Loucy (cell line): Measurements from ENCODE around the gene SERPING1.

ENCODE experiments used
- H2AFZ ChIP-seq: fragments of 200-600 bp; sonication (generic); 2 replicates; pipeline ENCODE4 v1.6.0; 2016; ENCODE audit warnings: antibody characterized with exemption, mild to moderate bottlenecking, low read length, moderate library complexity
- H3F3A ChIP-seq: fragments of 200-600 bp; 2 replicates; pipeline ENCODE4 v1.6.0; 2016; ENCODE audit warnings: antibody characterized with exemption, low read depth, mild to moderate bottlenecking
- H3K27me3 ChIP-seq: fragments of 200-600 bp; sonication (generic); 2 replicates; pipeline ENCODE4 v1.6.1; 2014; ENCODE audit warnings: low read length, mild to moderate bottlenecking; ENCODE audit not compliant: insufficient read depth, poor library complexity, severe bottlenecking
- H3K36me3 ChIP-seq: fragments of 200-600 bp; sonication (generic); 2 replicates; pipeline ENCODE4 v1.6.1; 2016; ENCODE audit warnings: low read length; ENCODE audit not compliant: insufficient read depth
- H3K4me1 ChIP-seq: fragments of 200-600 bp; sonication (generic); 2 replicates; pipeline ENCODE4 v1.5.1; 2014; ENCODE audit warnings: low read length, mild to moderate bottlenecking; ENCODE audit not compliant: insufficient read depth, poor library complexity, severe bottlenecking
- H3K4me2 ChIP-seq: fragments of 200-600 bp; sonication (generic); 2 replicates; pipeline ENCODE4 v1.6.0; 2014; ENCODE audit warnings: antibody characterized with exemption, low read length, low read depth, mild to moderate bottlenecking; ENCODE audit not compliant: poor library complexity, severe bottlenecking
- H3K4me3 ChIP-seq: fragments of 200-600 bp; sonication (generic); 2 replicates; pipeline ENCODE4 v1.5.1; 2014; ENCODE audit warnings: low read length, mild to moderate bottlenecking, mixed read lengths; ENCODE audit not compliant: poor library complexity, severe bottlenecking
- H3K79me2 ChIP-seq: fragments of 200-600 bp; sonication (generic); 2 replicates; pipeline ENCODE4 v1.6.1; 2014; ENCODE audit warnings: low read length; ENCODE audit not compliant: insufficient read depth
- H3K9ac ChIP-seq: fragments of 200-600 bp; sonication (generic); 2 replicates; pipeline ENCODE4 v1.6.0; 2014; ENCODE audit warnings: mild to moderate bottlenecking, low read depth, low read length, moderate library complexity; ENCODE audit not compliant: poor library complexity, severe bottlenecking
- H3K9me2 ChIP-seq: fragments of 200-600 bp; sonication (generic); replicated peaks from 2 replicates; pipeline ENCODE4 v1.6.1; 2016; ENCODE audit warnings: low read depth, low read length, mixed read lengths
- H3K9me3 ChIP-seq: fragments of 200-600 bp; sonication (generic); 2 replicates; pipeline ENCODE4 v1.6.1; 2014; ENCODE audit warnings: mild to moderate bottlenecking, antibody characterized with exemption, low read length, low read depth; ENCODE audit not compliant: insufficient read depth
- H4K20me1 ChIP-seq: fragments of 200-600 bp; sonication (generic); 2 replicates; pipeline ENCODE4 v1.6.0; 2014; ENCODE audit warnings: antibody characterized with exemption, low read length, mild to moderate bottlenecking; ENCODE audit not compliant: insufficient read depth, poor library complexity, severe bottlenecking
- EZH2phosphoT487 ChIP-seq: fragments of 200-600 bp; IDR thresholded peaks from 2 replicates; pipeline ENCODE4 v1.6.1; 2018; ENCODE audit warnings: antibody characterized with exemption, mild to moderate bottlenecking, moderate library complexity, borderline replicate concordance
- TF ChIP-seq, protein P1 (sequence below): fragments of 200-600 bp; sonication (generic); conservative IDR thresholded peaks from 2 replicates; pipeline ENCODE4 v1.5.1; 2014; ENCODE audit warnings: mild to moderate bottlenecking, antibody characterized with exemption, low read length

SERPING1 gene

DNA sequence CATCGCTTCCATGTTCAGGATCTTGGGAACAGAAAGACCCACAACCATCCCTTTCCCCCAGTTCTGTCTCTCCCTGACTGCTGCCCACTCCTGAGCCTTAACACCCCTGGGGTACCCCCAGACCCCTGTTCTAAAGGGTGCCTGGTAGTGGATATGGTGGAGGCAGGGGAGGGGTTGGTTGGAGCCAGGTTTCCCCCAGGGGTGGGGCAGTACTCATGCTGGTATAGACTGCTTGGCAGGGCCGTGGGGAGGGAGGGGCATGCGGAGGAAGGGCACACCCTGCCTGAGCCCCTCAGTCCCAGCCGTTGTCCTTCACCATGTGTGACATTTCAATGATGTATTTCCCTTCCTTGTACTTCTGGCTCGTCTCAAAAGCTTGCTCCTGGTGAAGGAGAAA lies 48.2 kb downstream of the SERPING1 start:
- Histone ChIP-seq H4K20me1 (no peaks in the 10 kb centered on the region), H3K27me3 (no peaks in the 10 kb centered on the region), H3K79me2 (peaks cover 13% of the 10 kb centered on the region), H3K4me2 (no peak overlapping the region), H3F3A (no peaks in the 10 kb centered on the region), H2AFZ (no peak overlapping the region), H3K4me1 (peaks cover 67% of the 10 kb centered on the region), H3K9me3 (no peaks in the 10 kb centered on the region), H3K9me2 (no peaks in the 10 kb centered on the region), H3K9ac (no peak overlapping the region), H3K4me3 (no peak overlapping the region), H3K36me3 (no peaks in the 10 kb centered on the region)
- TF ChIP-seq, protein P1, sequence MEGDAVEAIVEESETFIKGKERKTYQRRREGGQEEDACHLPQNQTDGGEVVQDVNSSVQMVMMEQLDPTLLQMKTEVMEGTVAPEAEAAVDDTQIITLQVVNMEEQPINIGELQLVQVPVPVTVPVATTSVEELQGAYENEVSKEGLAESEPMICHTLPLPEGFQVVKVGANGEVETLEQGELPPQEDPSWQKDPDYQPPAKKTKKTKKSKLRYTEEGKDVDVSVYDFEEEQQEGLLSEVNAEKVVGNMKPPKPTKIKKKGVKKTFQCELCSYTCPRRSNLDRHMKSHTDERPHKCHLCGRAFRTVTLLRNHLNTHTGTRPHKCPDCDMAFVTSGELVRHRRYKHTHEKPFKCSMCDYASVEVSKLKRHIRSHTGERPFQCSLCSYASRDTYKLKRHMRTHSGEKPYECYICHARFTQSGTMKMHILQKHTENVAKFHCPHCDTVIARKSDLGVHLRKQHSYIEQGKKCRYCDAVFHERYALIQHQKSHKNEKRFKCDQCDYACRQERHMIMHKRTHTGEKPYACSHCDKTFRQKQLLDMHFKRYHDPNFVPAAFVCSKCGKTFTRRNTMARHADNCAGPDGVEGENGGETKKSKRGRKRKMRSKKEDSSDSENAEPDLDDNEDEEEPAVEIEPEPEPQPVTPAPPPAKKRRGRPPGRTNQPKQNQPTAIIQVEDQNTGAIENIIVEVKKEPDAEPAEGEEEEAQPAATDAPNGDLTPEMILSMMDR: no peak
- no peak for TF ChIP-seq EZH2phosphoT487

GRCh38 chr11:57646194-57646798 lies 48.8 kb downstream of the SERPING1 start:
- H3K4me3 ChIP-seq: no peak overlapping the region
- no peak overlapping the region for H3K4me2 ChIP-seq
- H4K20me1 ChIP-seq: no peaks in the 10 kb centered on the region
- H3K36me3 ChIP-seq: no peaks in the 10 kb centered on the region
- no peak overlapping the region for H2AFZ ChIP-seq
- H3K27me3 ChIP-seq: no peaks in the 10 kb centered on the region
- H3K9me2 ChIP-seq: no peaks in the 10 kb centered on the region
- H3K9me3 ChIP-seq: no peaks in the 10 kb centered on the region
- H3K9ac ChIP-seq: no peak overlapping the region
- H3F3A ChIP-seq: no peaks in the 10 kb centered on the region
- peaks cover 61% of the 10 kb centered on the region for H3K4me1 ChIP-seq
- TF ChIP-seq, protein P1: no peak
- no peak for TF ChIP-seq EZH2phosphoT487
- peaks cover 7% of the 10 kb centered on the region; the same call in 1 of the 2 replicates for H3K79me2 ChIP-seq

DNA sequence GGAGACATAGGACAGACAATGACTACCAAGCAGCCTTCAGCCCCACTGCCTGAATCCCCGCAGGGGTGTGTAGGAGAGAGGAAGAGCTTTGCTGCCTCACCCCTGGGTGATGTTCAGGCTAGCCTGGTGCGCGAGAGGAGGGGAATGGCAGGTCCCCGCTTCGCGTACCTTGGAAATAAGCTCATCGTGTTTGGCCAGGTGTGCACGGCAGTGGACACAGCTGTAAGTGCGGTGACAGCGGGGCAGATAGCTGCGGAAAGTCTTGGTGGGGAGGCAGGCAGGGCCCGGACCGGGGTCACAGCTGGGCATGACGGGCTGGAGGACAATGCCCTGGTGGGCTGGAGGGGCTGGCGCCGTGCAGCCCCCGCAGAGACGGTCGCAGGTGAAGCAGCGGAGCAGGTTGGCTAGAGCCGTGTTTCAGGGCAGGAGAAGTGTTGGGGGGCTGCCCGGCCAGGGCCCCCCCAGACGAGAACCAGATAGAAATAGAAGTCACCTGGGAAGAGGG lies 49.4 kb downstream of the SERPING1 start:
- Histone ChIP-seq H3K4me2 (no peak overlapping the region), H2AFZ (no peak overlapping the region), H4K20me1 (no peaks in the 10 kb centered on the region), H3K79me2 (peaks cover 3% of the 10 kb centered on the region; the same call in 1 of the 2 replicates), H3K36me3 (no peaks in the 10 kb centered on the region), H3K4me1 (peaks cover 56% of the 10 kb centered on the region), H3K9ac (no peak overlapping the region), H3K9me2 (no peaks in the 10 kb centered on the region), H3K27me3 (no peaks in the 10 kb centered on the region), H3F3A (no peaks in the 10 kb centered on the region), H3K4me3 (no peak overlapping the region), H3K9me3 (no peaks in the 10 kb centered on the region)
- TF ChIP-seq, protein P1: no peak
- TF ChIP-seq EZH2phosphoT487: no peak
